ENCODE data around the gene MIPOL1. TPM values are rescaled to one million over a fixed set of nuclear protein-coding genes. Genes with fewer than 3 reads are reported as not detected.

The MIPOL1 gene
- total and polyA plus RNA-seq, 2 of the 13 experiments (the other 11 are each of a cell fraction or from before 2014, with no cell fraction given) = 8.6 to 34.2 TPM

DNA sequence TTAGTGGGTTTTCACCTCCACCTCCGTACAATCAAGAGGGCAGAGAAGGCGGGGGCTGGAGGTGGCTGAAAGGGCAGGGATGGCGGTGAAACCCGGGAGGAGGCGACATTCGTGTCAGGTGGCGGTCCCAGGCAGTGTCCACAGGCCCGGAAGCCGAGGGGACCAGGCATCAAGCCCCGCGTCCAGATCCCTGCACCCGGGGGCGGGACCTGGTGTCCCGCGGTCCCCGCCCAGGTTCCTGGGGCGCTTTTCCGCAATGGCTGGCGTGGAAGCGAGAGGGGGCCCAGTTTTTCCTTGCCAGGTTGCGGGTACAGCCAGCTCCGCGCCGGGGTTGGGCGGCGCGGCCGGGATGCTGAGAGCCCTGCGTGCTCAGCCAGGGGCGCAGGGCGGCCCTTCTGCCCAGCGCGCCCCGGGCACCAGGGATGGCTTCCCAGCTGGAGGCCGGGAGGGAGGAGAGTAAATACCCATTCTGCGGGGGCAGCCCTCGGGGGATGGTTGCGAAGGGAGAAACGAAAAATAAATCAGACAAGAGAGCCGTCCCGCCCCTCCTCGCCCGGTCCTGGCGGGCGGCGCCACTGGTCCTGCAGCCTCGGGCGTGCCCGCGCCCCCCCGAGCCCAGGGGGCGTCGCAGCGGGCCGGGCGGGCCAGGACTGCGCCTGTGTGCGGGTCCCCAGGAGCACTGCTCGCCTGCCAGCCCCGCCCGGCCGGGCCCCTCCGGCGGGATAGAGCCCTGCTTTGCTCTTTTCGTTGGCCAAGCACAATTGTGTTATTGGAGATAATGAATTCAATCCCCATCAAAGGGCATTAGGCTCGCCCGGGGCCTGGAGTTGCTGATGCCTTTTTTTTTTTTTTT is 385.8 kb downstream of the MIPOL1 start (continued):
- TF ChIP-seq, protein P1, sequence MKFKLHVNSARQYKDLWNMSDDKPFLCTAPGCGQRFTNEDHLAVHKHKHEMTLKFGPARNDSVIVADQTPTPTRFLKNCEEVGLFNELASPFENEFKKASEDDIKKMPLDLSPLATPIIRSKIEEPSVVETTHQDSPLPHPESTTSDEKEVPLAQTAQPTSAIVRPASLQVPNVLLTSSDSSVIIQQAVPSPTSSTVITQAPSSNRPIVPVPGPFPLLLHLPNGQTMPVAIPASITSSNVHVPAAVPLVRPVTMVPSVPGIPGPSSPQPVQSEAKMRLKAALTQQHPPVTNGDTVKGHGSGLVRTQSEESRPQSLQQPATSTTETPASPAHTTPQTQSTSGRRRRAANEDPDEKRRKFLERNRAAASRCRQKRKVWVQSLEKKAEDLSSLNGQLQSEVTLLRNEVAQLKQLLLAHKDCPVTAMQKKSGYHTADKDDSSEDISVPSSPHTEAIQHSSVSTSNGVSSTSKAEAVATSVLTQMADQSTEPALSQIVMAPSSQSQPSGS (CRISPR knock-in tag; IDR thresholded peaks at IDR 0.05) = 0 out of 2 replicates have a peak, but pooled peaks have one; percentile 21
- TF ChIP-seq ZNF281 (CRISPR knock-in tag; IDR thresholded peaks at IDR 0.05; ENCODE audit: borderline replicate concordance) (0 out of 2 replicates have a peak, but pooled peaks have one; percentile 4), RBM22 (optimal IDR thresholded peaks at IDR 0.05; ENCODE audit: low read length) (peak; percentile 23), POLR2G (IDR thresholded peaks at IDR 0.05; ENCODE audit: low read depth, low read length) (peak; percentile 72), KDM5B (CRISPR knock-in tag; IDR thresholded peaks at IDR 0.05; ENCODE audit: borderline replicate concordance) (peak; percentile 76; the same call in 1 of the 2 replicates), ZNF530 (CRISPR knock-in tag; IDR thresholded peaks at IDR 0.05; ENCODE audit: low read depth) (no peak), ZNF337 (CRISPR knock-in tag; IDR thresholded peaks at IDR 0.05; ENCODE audit: borderline replicate concordance, low read depth) (no peak), MYC (CRISPR knock-in tag; IDR thresholded peaks at IDR 0.05; ENCODE audit: borderline replicate concordance) (peak; percentile 14; the same call in 1 of the 2 replicates), XRCC5 (optimal IDR thresholded peaks at IDR 0.05; ENCODE audit: low read length) (peak; percentile 84), ZNF674 (CRISPR knock-in tag; IDR thresholded peaks at IDR 0.05; ENCODE audit: low read depth) (peak; percentile 84; the same call in 1 of the 2 replicates), SMARCE1 (IDR thresholded peaks at IDR 0.05; ENCODE audit: borderline replicate concordance) (no peak), FOXM1 (CRISPR knock-in tag; IDR thresholded peaks at IDR 0.05) (no peak), KAT7 (CRISPR knock-in tag; IDR thresholded peaks at IDR 0.05; ENCODE audit: borderline replicate concordance) (no peak; the same call in 1 of the 2 replicates), KDM4B (CRISPR knock-in tag; IDR thresholded peaks at IDR 0.05) (no peak), TEAD3 (CRISPR knock-in tag; optimal IDR thresholded peaks at IDR 0.05; ENCODE audit: borderline replicate concordance) (peak; percentile 55), SP4 (CRISPR knock-in tag; IDR thresholded peaks at IDR 0.05) (peak; percentile 26; the same call in 1 of the 2 replicates), EP300 (IDR thresholded peaks at IDR 0.05; ENCODE audit: low read depth in 2 of 2, low read length in 2 of 2) (no peak), EP300 (CRISPR knock-in tag; IDR thresholded peaks at IDR 0.05; ENCODE audit: borderline replicate concordance) (peak; percentile 54; the same call in 1 of the 2 replicates), HCFC1 (IDR thresholded peaks at IDR 0.05; ENCODE audit: low read depth, low read length) (no peak), SOX13 (IDR thresholded peaks at IDR 0.05) (no peak), SOX13 (CRISPR knock-in tag; conservative IDR thresholded peaks at IDR 0.05 in 1 of 2, IDR thresholded peaks at IDR 0.05 in 1 of 2) (peak in 1 of 2 experiments; percentile 12; a peak in 2 of 4 replicates), ZNF777 (CRISPR knock-in tag; IDR thresholded peaks at IDR 0.05) (peak; percentile 53; the same call in 1 of the 2 replicates), PHF8 (CRISPR knock-in tag; IDR thresholded peaks at IDR 0.05) (peak; percentile 81), NRL (CRISPR knock-in tag; IDR thresholded peaks at IDR 0.05; ENCODE audit: borderline replicate concordance) (no peak), SRSF1 (optimal IDR thresholded peaks at IDR 0.05; ENCODE audit: low read depth, low read length) (peak; percentile 56), ZNF557 (CRISPR knock-in tag; IDR thresholded peaks at IDR 0.05) (no peak), ELF3 (CRISPR knock-in tag; IDR thresholded peaks at IDR 0.05) (peak; percentile 33; the same call in 1 of the 2 replicates)
